Tibial nerve (tissue), 4 donors: ENCODE data around the gene KARS1. TPM values are rescaled to one million over a fixed set of nuclear protein-coding genes. Genes with fewer than 3 reads are reported as not detected.

Experiments
- DNase-seq, 2 donors: peaks; one replicate each; pipeline ENCODE4 v3.0.0-alpha.2; 2019; ENCODE audit warnings: low spot score in 2 of 2
- H3K27ac ChIP-seq, 4 donors: fragments of 200-600 bp; sonication (generic) in 3 of 4; one replicate each; pipeline ENCODE4 v1.5.1; 2017 to 2019; ENCODE audit warnings: mild to moderate bottlenecking in 1 of 4
- H3K27me3 ChIP-seq, 2 donors: fragments of 200-600 bp; sonication (generic) in 1 of 2; one replicate each; pipeline versions ENCODE4 v1.5.1 to v1.6.0; 2017 to 2019
- H3K36me3 ChIP-seq, 3 donors: fragments of 200-600 bp; sonication (generic); one replicate each; pipeline ENCODE4 v1.5.1; 2018 to 2019
- H3K4me1 ChIP-seq, 4 donors: fragments of 200-600 bp; sonication (generic) in 3 of 4; one replicate each; pipeline ENCODE4 v1.5.1; 2017 to 2019
- H3K4me3 ChIP-seq, 4 donors: fragments of 200-600 bp; sonication (generic) in 3 of 4; one replicate each; pipeline ENCODE4 v1.5.1; 2017 to 2019; ENCODE audit warnings: mild to moderate bottlenecking in 1 of 4, moderate library complexity in 1 of 4
- H3K9me3 ChIP-seq, 4 donors: fragments of 200-600 bp; sonication (generic) in 3 of 4; one replicate each; pipeline ENCODE4 v1.5.1; 2017 to 2019
- EP300 ChIP-seq, 2 donors: sonication (generic); formaldehyde crosslinking; IDR thresholded peaks; one replicate each; pipeline ENCODE4 v1.6.1; 2017; ENCODE audit warnings: antibody characterized with exemption in 2 of 2, mild to moderate bottlenecking in 1 of 2
- POLR2A ChIP-seq, 2 donors: fragments of 450-650 bp; IDR thresholded peaks; one replicate each; pipeline ENCODE4 v1.6.1; 2017; ENCODE audit warnings: antibody characterized with exemption in 2 of 2, mild to moderate bottlenecking in 2 of 2, moderate library complexity in 2 of 2
- WGBS, 2 donors: methylation state at CpG; one replicate each; pipeline ENCODE4 v1.1.5; 2018; 5-methylcytosine and 5-hydroxymethylcytosine counted together
- total RNA-seq, 4 donors: library from RNA; depleted of rRNA; stranded (reverse); fragments of >200 nt; gene quantifications; one replicate each; pipeline ENCODE4 v1.1.0, GENCODE V29; 2016
- TF ChIP-seq, protein P1 (sequence below), 5 experiments: fragments of 200-600 bp in 3 of 5; fragments of 450-650 bp in 2 of 5; sonication (generic) in 3 of 5; IDR thresholded peaks; one replicate each; pipeline ENCODE4 v1.5.1; 2016 to 2019; ENCODE audit warnings: antibody characterized with exemption in 5 of 5, mild to moderate bottlenecking in 3 of 5, moderate library complexity in 2 of 5

Gene KARS1
- total RNA-seq = 100 to 1,000 TPM in 1 of 4 donors, 10 to 100 TPM in 3; 75.5 to 104 (median 93.5) TPM

DNA sequence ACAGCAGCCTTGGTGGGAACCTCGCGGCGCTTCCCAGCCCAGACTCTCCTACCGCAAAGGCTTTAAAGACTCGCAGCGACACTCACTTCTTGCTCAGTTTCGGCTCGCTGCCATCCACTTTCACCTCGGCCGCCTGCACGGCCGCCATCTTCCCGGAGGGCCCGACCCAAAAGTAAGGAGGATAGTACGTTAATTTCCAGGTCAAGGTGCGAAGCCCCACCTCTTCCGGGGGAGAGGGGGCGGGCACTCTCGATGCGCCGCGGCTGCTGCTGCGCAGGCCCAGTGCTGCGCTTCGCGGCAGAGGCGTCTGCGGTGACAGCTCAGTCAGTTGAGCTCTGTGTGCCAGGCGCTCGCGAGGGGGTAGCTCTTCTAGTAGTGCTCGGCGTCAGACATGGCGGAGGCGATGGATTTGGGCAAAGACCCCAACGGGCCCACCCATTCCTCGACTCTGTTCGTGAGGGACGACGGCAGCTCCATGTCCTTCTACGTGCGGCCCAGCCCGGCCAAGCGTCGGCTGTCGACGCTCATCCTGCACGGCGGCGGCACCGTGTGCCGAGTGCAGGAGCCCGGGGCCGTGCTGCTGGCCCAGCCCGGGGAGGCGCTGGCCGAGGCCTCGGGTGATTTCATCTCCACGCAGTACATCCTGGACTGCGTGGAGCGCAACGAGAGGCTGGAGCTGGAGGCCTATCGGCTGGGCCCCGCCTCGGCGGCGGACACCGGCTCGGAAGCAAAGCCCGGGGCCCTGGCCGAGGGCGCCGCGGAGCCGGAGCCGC is at the start of gene KARS1, which contains the start of gene TERF2IP:
KARS1 (minus strand) TSS at position 174 of the 773 bp plus-strand sequence; CDS start at position 148, 26 bp downstream.
TERF2IP (plus strand) TSS at position 282 of the 773 bp plus-strand sequence; CDS start at position 392, 110 bp downstream.
- Histone ChIP-seq H3K4me3 (peak within 1 kb of the TSS; percentile 58 to 92 (median 79)), H3K9me3 (no peaks in the 10 kb centered on the region), H3K36me3 (peaks cover 0 to 25% (median 0%) of the 10 kb centered on the region in 3 donors), H3K4me1 (peaks cover 0 to 74% (median 40%) of the 10 kb centered on the region in 4 donors), H3K27me3 (no peaks in the 10 kb centered on the region), H3K27ac (peak within 1 kb of the TSS; percentile 79 to 99 (median 94))
- WGBS, 2 donors = 0 to 1% methylated on average over 45 to 47 of the region's 76 CpGs
- peak; percentile 79 to 86 for DNase-seq
- TF ChIP-seq EP300 (IDR thresholded peaks at IDR 0.05) (peak; percentile 82 to 99), POLR2A (IDR thresholded peaks at IDR 0.05) (peak; percentile 94 to 98)
- TF ChIP-seq, protein P1, sequence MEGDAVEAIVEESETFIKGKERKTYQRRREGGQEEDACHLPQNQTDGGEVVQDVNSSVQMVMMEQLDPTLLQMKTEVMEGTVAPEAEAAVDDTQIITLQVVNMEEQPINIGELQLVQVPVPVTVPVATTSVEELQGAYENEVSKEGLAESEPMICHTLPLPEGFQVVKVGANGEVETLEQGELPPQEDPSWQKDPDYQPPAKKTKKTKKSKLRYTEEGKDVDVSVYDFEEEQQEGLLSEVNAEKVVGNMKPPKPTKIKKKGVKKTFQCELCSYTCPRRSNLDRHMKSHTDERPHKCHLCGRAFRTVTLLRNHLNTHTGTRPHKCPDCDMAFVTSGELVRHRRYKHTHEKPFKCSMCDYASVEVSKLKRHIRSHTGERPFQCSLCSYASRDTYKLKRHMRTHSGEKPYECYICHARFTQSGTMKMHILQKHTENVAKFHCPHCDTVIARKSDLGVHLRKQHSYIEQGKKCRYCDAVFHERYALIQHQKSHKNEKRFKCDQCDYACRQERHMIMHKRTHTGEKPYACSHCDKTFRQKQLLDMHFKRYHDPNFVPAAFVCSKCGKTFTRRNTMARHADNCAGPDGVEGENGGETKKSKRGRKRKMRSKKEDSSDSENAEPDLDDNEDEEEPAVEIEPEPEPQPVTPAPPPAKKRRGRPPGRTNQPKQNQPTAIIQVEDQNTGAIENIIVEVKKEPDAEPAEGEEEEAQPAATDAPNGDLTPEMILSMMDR (IDR thresholded peaks at IDR 0.05) = peak in 1 of 5 experiments; percentile 25

DNA sequence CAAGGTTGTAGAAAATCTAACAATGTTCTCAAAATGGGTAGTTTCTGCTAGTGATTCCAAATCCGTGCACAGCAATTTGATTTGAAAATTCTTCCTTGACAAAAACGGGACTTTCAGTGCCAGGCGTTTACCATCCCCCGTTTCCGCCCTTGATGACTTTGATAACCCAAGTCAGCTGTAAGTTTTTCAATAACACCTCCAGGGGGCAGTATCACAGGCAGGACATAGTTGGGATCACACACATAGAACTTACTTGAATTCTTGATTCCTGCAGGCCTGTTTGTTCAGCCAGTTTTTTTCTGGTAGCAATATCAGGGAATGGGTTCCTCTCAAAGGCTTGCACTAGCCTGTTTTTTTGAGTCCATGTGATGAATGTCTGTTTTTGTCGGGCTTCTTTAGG is 48.2 kb upstream of the KARS1 start:
- Histone ChIP-seq H3K9me3 (no peaks in the 10 kb centered on the region), H3K4me3 (no peak overlapping the region), H3K4me1 (no peaks in the 10 kb centered on the region), H3K27me3 (no peaks in the 10 kb centered on the region), H3K27ac (no peak overlapping the region), H3K36me3 (no peaks in the 10 kb centered on the region)
- DNase-seq = no peak
- TF ChIP-seq, protein P1 (IDR thresholded peaks at IDR 0.05) = no peak
- no peak for TF ChIP-seq POLR2A (IDR thresholded peaks at IDR 0.05)
- 85 to 88% methylated on average over 6 of the region's 6 CpGs for WGBS, 2 donors

DNA sequence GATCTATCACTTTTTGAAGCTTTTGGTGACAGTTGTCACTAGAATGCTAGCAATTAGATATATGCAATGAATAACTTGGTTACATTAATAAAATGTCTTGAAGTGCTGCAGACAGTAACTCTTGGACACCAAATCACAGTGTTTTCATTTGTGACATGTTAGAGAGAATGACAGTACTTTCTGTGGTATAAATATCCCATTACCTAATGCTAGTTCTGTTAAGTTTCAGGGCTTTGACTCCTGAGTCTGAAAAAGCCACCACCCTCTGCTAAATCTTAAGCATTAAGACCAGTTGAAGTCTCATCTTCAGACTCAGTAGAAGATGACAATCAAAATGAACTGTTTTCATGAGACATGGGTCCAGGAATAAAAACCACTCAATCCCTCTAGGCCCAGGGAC is 39.9 kb upstream of the KARS1 start:
- no peaks in the 10 kb centered on the region for H3K36me3 ChIP-seq
- no peaks in the 10 kb centered on the region for H3K4me1 ChIP-seq
- no peak overlapping the region for H3K4me3 ChIP-seq
- DNase-seq = no peak
- no peaks in the 10 kb centered on the region for H3K9me3 ChIP-seq
- TF ChIP-seq, protein P1 (IDR thresholded peaks at IDR 0.05) = no peak
- no peak for TF ChIP-seq POLR2A (IDR thresholded peaks at IDR 0.05)
- TF ChIP-seq EP300 (IDR thresholded peaks at IDR 0.05) = no peak
- H3K27me3 ChIP-seq = no peaks in the 10 kb centered on the region
- no peak overlapping the region for H3K27ac ChIP-seq

DNA sequence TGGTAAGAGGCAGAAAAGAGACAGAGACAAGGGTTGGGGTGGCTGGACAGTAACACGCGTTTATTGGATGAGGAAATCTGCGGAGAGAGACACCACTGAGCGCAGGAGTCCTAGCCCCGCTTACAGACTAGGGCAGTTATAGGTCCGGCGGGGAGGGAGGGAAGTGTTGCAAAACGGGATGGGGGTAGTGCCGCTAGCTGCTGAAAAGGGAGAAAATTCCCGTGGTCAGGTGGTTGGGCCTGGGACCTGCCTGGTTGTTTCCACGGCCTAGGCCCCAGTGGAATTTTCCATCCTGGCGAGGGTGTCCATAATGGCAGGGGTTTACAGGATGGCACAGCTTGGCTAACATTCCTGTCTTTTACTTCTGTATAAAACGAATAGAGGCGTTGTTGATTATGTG is 34.8 kb upstream of the KARS1 start:
- Histone ChIP-seq H3K36me3 (no peaks in the 10 kb centered on the region), H3K4me3 (no peak overlapping the region), H3K4me1 (peaks cover 0 to 10% (median 0%) of the 10 kb centered on the region in 4 donors), H3K27ac (no peak overlapping the region), H3K27me3 (no peaks in the 10 kb centered on the region), H3K9me3 (no peaks in the 10 kb centered on the region)
- WGBS, 2 donors = 87 to 90% methylated on average over 14 of the region's 14 CpGs
- no peak for DNase-seq
- TF ChIP-seq, protein P1 (IDR thresholded peaks at IDR 0.05) = no peak
- TF ChIP-seq EP300 (IDR thresholded peaks at IDR 0.05) (no peak), POLR2A (IDR thresholded peaks at IDR 0.05) (no peak)

DNA sequence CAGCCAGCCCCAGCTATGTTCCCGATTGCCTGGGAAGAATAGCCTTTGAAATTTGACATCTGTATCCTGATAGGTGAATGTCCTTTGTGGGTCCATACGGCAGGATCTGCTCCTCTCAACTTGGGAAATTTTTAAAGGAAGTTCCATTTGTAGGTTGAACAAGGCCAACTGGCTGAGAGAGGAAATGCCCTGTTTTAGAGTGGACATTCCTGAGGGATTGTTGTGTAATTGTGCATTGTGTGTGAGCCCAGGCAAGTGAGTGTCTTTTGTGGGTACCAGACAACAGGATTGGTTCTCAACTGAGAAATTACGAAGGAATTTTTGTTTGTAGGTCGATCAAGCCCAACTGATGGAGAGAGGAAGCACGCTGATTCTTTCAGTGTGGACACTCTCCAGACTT is 31.9 kb upstream of the KARS1 start:
- no peaks in the 10 kb centered on the region for H3K36me3 ChIP-seq
- DNase-seq = no peak
- 74 to 85% methylated on average over 5 of the region's 5 CpGs for WGBS, 2 donors
- H3K27me3 ChIP-seq = no peaks in the 10 kb centered on the region
- H3K9me3 ChIP-seq = no peaks in the 10 kb centered on the region
- TF ChIP-seq, protein P1 (IDR thresholded peaks at IDR 0.05) = no peak
- no peak for TF ChIP-seq POLR2A (IDR thresholded peaks at IDR 0.05)
- no peak for TF ChIP-seq EP300 (IDR thresholded peaks at IDR 0.05)
- H3K27ac ChIP-seq = no peak overlapping the region
- peaks cover 0 to 10% (median 0%) of the 10 kb centered on the region in 4 donors for H3K4me1 ChIP-seq
- H3K4me3 ChIP-seq = no peak overlapping the region
